ENCODE data around the gene SF3A1.

The SF3A1 gene

GRCh38 chr22:30296833-30297232 lies 59.9 kb downstream of the SF3A1 start:
- H3K9me3 ChIP-seq (ENCODE audit: control insufficient read depth in 1 of 2, low read length in 2 of 2), result no peaks in the 10 kb centered on the region
- no peak overlapping the region for H3K4me3 ChIP-seq (ENCODE audit: low read depth in 1 of 2, low read length in 2 of 2)
- H3K36me3 ChIP-seq (ENCODE audit: control insufficient read depth in 1 of 2, insufficient read depth in 2 of 2, low read length in 2 of 2), result peaks cover 60 to 77% of the 10 kb centered on the region in 2 donors
- no peaks in the 10 kb centered on the region for H3K27me3 ChIP-seq (ENCODE audit: low read depth, low read length)
- no peak overlapping the region for H3K27ac ChIP-seq (ENCODE audit: low read length)
- H3K4me1 ChIP-seq (ENCODE audit: control insufficient read depth in 1 of 2, insufficient read depth in 2 of 2, low read length in 2 of 2), result peaks cover 5 to 17% of the 10 kb centered on the region in 2 donors

GRCh38 chr22:30296324-30296723 lies 60.4 kb downstream of the SF3A1 start:
- H3K27me3 ChIP-seq (ENCODE audit: low read depth, low read length), result no peaks in the 10 kb centered on the region
- peaks cover under 1 to 12% of the 10 kb centered on the region in 2 donors for H3K4me1 ChIP-seq (ENCODE audit: control insufficient read depth in 1 of 2, insufficient read depth in 2 of 2, low read length in 2 of 2)
- H3K36me3 ChIP-seq (ENCODE audit: control insufficient read depth in 1 of 2, insufficient read depth in 2 of 2, low read length in 2 of 2), result peaks cover 58 to 74% of the 10 kb centered on the region in 2 donors

DNA sequence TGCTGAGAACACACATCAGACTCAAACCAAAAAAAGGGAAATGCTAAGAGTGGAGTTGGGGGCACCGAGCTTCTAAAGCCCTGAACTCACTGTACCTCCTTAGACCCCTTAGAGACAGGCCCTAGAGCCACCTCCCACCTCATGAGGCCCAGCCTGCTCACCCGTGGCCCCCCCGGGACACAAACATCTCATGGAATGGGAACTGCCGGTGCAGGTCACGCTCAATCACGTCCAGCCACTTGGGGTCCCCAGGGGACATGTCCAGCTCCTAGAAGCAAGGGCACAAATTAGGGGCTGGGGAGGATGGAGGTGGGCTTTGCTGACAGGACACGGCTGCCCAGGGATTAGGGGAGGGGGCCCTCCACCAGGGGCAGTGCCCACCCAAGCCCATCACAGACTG lies 61.1 kb downstream of the SF3A1 start:
- Histone ChIP-seq H3K4me1 (ENCODE audit: control insufficient read depth in 1 of 2, insufficient read depth in 2 of 2, low read length in 2 of 2) (peaks cover 4 to 14% of the 10 kb centered on the region in 2 donors), H3K27me3 (ENCODE audit: low read depth, low read length) (no peaks in the 10 kb centered on the region), H3K9me3 (ENCODE audit: control insufficient read depth in 1 of 2, low read length in 2 of 2) (no peaks in the 10 kb centered on the region), H3K27ac (ENCODE audit: low read length) (no peak overlapping the region), H3K4me3 (ENCODE audit: low read depth in 1 of 2, low read length in 2 of 2) (no peak overlapping the region), H3K36me3 (ENCODE audit: control insufficient read depth in 1 of 2, insufficient read depth in 2 of 2, low read length in 2 of 2) (peaks cover 51 to 67% of the 10 kb centered on the region in 2 donors)

More at GRCh38 chr22:30296324-30296723, 60.4 kb downstream of the SF3A1 start:
- no peak overlapping the region for H3K27ac ChIP-seq (ENCODE audit: low read length)
- H3K4me3 ChIP-seq (ENCODE audit: low read depth in 1 of 2, low read length in 2 of 2), result no peak overlapping the region
- H3K9me3 ChIP-seq (ENCODE audit: control insufficient read depth in 1 of 2, low read length in 2 of 2), result no peaks in the 10 kb centered on the region

- peaks cover 11 to 21% of the 10 kb centered on the region in 2 donors for H3K4me1 ChIP-seq (ENCODE audit: control insufficient read depth in 1 of 2, insufficient read depth in 2 of 2, low read length in 2 of 2)
These were observed 61.9 kb downstream of the SF3A1 start for GRCh38 chr22:30294830-30295229.

GRCh38 chr22:30294066-30294465 lies 62.6 kb downstream of the SF3A1 start:
- Histone ChIP-seq H3K36me3 (ENCODE audit: control insufficient read depth in 1 of 2, insufficient read depth in 2 of 2, low read length in 2 of 2) (peaks cover 46 to 60% of the 10 kb centered on the region in 2 donors), H3K4me1 (ENCODE audit: control insufficient read depth in 1 of 2, insufficient read depth in 2 of 2, low read length in 2 of 2) (peaks cover 11 to 22% of the 10 kb centered on the region in 2 donors), H3K27me3 (ENCODE audit: low read depth, low read length) (no peaks in the 10 kb centered on the region), H3K4me3 (ENCODE audit: low read depth in 1 of 2, low read length in 2 of 2) (no peak overlapping the region), H3K9me3 (ENCODE audit: control insufficient read depth in 1 of 2, low read length in 2 of 2) (no peaks in the 10 kb centered on the region), H3K27ac (ENCODE audit: low read length) (no peak overlapping the region)

More at GRCh38 chr22:30294830-30295229, 61.9 kb downstream of the SF3A1 start:
- Histone ChIP-seq H3K4me3 (ENCODE audit: low read depth in 1 of 2, low read length in 2 of 2) (no peak overlapping the region), H3K36me3 (ENCODE audit: control insufficient read depth in 1 of 2, insufficient read depth in 2 of 2, low read length in 2 of 2) (peaks cover 49 to 60% of the 10 kb centered on the region in 2 donors), H3K9me3 (ENCODE audit: control insufficient read depth in 1 of 2, low read length in 2 of 2) (no peaks in the 10 kb centered on the region), H3K27ac (ENCODE audit: low read length) (no peak overlapping the region), H3K27me3 (ENCODE audit: low read depth, low read length) (no peaks in the 10 kb centered on the region)

DNA sequence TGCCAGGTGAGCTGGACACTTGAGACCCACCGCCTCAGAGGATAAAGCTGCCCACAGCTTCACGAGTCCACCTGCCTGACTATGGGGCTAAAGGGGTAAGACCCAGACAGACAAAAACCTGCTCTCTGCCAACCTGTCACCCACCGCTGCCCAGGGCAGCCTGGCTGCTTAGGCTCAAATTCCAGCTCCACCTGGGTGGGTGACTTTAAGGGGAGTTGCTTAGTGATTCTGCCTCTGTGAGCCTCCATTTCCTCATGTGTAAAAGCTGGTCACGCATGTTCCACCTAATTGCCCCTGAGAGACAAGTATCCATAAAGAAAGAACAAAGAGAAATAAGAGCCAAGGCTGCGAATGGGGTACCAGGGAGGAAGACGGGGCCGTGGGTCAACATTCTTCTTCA lies 63.7 kb downstream of the SF3A1 start:
- Histone ChIP-seq H3K4me1 (ENCODE audit: control insufficient read depth in 1 of 2, insufficient read depth in 2 of 2, low read length in 2 of 2) (peaks cover 17 to 26% of the 10 kb centered on the region in 2 donors), H3K4me3 (ENCODE audit: low read depth in 1 of 2, low read length in 2 of 2) (no peak overlapping the region), H3K9me3 (ENCODE audit: control insufficient read depth in 1 of 2, low read length in 2 of 2) (no peaks in the 10 kb centered on the region), H3K36me3 (ENCODE audit: control insufficient read depth in 1 of 2, insufficient read depth in 2 of 2, low read length in 2 of 2) (peaks cover 41 to 60% of the 10 kb centered on the region in 2 donors), H3K27ac (ENCODE audit: low read length) (no peak overlapping the region), H3K27me3 (ENCODE audit: low read depth, low read length) (no peaks in the 10 kb centered on the region)

DNA sequence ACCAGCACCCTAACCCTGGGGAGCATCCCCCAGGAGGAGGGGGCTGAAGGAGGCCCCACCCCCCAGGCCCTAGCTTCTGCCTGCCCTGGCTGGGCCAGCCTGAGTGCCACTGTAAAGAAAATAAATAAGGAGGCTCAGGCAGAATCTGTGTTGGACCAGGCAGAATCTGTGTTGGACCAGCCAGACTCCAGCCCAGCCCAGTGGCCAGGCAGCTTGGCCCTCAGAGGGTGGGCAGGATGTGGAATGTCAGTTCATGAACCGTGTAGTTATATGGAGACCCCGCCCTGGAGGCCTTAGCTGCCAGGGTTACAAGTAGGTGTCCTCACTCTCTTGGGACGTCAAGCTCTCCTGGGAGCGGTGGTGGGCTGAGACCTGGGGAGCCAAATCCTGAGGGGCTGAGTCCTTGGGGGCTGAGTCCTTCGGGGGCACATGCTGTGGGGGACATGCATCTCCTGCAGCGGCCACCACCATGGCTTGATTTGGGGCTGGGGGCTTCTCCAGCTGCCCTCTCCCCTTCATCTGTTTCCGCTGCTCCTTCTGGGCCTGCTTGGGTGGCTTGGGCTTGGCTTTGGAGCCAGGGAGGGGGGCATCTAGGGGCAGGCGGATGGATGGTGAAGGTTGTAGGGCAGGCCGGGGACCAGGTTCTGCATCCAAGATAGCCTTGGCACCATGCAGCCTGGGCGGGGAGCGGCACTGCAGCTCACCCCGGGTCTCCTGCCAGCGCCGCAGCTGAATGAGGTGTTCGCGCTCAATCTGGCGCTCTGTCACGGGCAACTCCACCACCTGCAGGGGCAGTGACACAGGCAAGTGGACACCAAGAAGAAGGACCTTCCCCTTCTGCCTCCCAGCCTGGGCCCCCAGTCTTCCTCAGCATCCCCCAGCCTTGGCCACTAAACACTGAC lies 64.4 kb downstream of the SF3A1 start:
- Histone ChIP-seq H3K36me3 (ENCODE audit: control insufficient read depth in 1 of 2, insufficient read depth in 2 of 2, low read length in 2 of 2) (peaks cover 36 to 52% of the 10 kb centered on the region in 2 donors), H3K4me1 (ENCODE audit: control insufficient read depth in 1 of 2, insufficient read depth in 2 of 2, low read length in 2 of 2) (peaks cover 19 to 30% of the 10 kb centered on the region in 2 donors), H3K9me3 (ENCODE audit: control insufficient read depth in 1 of 2, low read length in 2 of 2) (no peaks in the 10 kb centered on the region), H3K27me3 (ENCODE audit: low read depth, low read length) (no peaks in the 10 kb centered on the region), H3K27ac (ENCODE audit: low read length) (peak overlapping the region; percentile 77), H3K4me3 (ENCODE audit: low read depth in 1 of 2, low read length in 2 of 2) (no peak overlapping the region)

- Histone ChIP-seq H3K4me3 (ENCODE audit: low read depth in 1 of 2, low read length in 2 of 2) (peak overlapping the region in 1 of 2 donors; percentile 89), H3K9me3 (ENCODE audit: control insufficient read depth in 1 of 2, low read length in 2 of 2) (no peaks in the 10 kb centered on the region), H3K27ac (ENCODE audit: low read length) (peak overlapping the region; percentile 77), H3K27me3 (ENCODE audit: low read depth, low read length) (no peaks in the 10 kb centered on the region), H3K4me1 (ENCODE audit: control insufficient read depth in 1 of 2, insufficient read depth in 2 of 2, low read length in 2 of 2) (peaks cover 19 to 30% of the 10 kb centered on the region in 2 donors), H3K36me3 (ENCODE audit: control insufficient read depth in 1 of 2, insufficient read depth in 2 of 2, low read length in 2 of 2) (peaks cover 29 to 44% of the 10 kb centered on the region in 2 donors)
These were observed 65.4 kb downstream of the SF3A1 start for GRCh38 chr22:30291058-30291892.

GRCh38 chr22:30290342-30291057 lies 66.2 kb downstream of the SF3A1 start:
- H3K27ac ChIP-seq (ENCODE audit: low read length), result peak overlapping the region; percentile 77
- H3K4me1 ChIP-seq (ENCODE audit: control insufficient read depth in 1 of 2, insufficient read depth in 2 of 2, low read length in 2 of 2), result peaks cover 19 to 30% of the 10 kb centered on the region in 2 donors
- H3K4me3 ChIP-seq (ENCODE audit: low read depth in 1 of 2, low read length in 2 of 2), result peak overlapping the region; percentile 33 to 89
- H3K9me3 ChIP-seq (ENCODE audit: control insufficient read depth in 1 of 2, low read length in 2 of 2), result no peaks in the 10 kb centered on the region
- H3K27me3 ChIP-seq (ENCODE audit: low read depth, low read length), result no peaks in the 10 kb centered on the region
- peaks cover 21 to 42% of the 10 kb centered on the region in 2 donors for H3K36me3 ChIP-seq (ENCODE audit: control insufficient read depth in 1 of 2, insufficient read depth in 2 of 2, low read length in 2 of 2)

DNA sequence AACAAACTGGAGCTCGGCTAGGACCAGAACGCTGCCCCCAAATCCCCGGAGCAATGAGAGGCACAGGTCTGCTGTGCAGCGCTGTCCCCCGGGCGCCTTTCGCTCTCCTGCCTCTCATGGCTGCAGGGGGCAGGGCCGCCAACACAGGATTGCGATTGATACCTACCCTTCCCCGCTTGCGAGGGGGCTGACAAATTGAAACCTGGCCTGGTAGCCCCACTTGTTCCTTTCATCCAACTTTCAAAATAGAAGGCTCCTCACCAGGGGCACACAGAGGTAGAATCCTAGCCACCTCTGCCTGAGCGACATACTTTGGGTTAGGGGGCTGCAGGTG lies 66.7 kb downstream of the SF3A1 start:
- Histone ChIP-seq H3K27me3 (ENCODE audit: low read depth, low read length) (no peaks in the 10 kb centered on the region), H3K4me1 (ENCODE audit: control insufficient read depth in 1 of 2, insufficient read depth in 2 of 2, low read length in 2 of 2) (peaks cover 19 to 30% of the 10 kb centered on the region in 2 donors), H3K27ac (ENCODE audit: low read length) (peak overlapping the region; percentile 77), H3K9me3 (ENCODE audit: control insufficient read depth in 1 of 2, low read length in 2 of 2) (no peaks in the 10 kb centered on the region), H3K36me3 (ENCODE audit: control insufficient read depth in 1 of 2, insufficient read depth in 2 of 2, low read length in 2 of 2) (peaks cover 16 to 42% of the 10 kb centered on the region in 2 donors), H3K4me3 (ENCODE audit: low read depth in 1 of 2, low read length in 2 of 2) (peak overlapping the region; percentile 33 to 89)
